NCI-H774 (cell line): Measurements from ENCODE around the gene NLRP11.

Experiments used
- DNase-seq: peaks from one replicate; lab custom pipeline; 2025; lab: John Stamatoyannopoulos, UW

Gene NLRP11

GRCh38 chr19:55831846-55832245 lies at the start of gene NLRP11:
TSS of gene NLRP11 (minus strand) at chr19:55831999. CDS start at chr19:55818174, 13,825 bp downstream.
- peak; percentile 63 for DNase-seq

GRCh38 chr19:55877211-55877610 lies 45.4 kb upstream of the NLRP11 start:
- no peak for DNase-seq

GRCh38 chr19:55870736-55871135 lies 38.9 kb upstream of the NLRP11 start:
- no peak for DNase-seq

GRCh38 chr19:55867101-55867500 lies 35.3 kb upstream of the NLRP11 start:
- DNase-seq, result no peak

GRCh38 chr19:55866521-55866920 lies 34.7 kb upstream of the NLRP11 start:
- DNase-seq, result no peak

GRCh38 chr19:55858969-55859368 lies 27.2 kb upstream of the NLRP11 start:
- DNase-seq, result no peak

GRCh38 chr19:55858401-55858800 lies 26.6 kb upstream of the NLRP11 start:
- no peak for DNase-seq

- DNase-seq, result no peak
These were observed 26.2 kb upstream of the NLRP11 start for GRCh38 chr19:55857974-55858373.

- no peak for DNase-seq
These were observed 25.4 kb upstream of the NLRP11 start for GRCh38 chr19:55857149-55857548.

GRCh38 chr19:55855160-55855559 lies 23.4 kb upstream of the NLRP11 start:
- no peak for DNase-seq

- DNase-seq, result no peak
These were observed 7.1 kb upstream of the NLRP11 start for GRCh38 chr19:55838906-55839305.

GRCh38 chr19:55838251-55838650 lies 6.5 kb upstream of the NLRP11 start:
- DNase-seq, result no peak

GRCh38 chr19:55836340-55836739 lies 4.5 kb upstream of the NLRP11 start, which contains the start of gene NLRP4:
TSS of gene NLRP4 (plus strand) at chr19:55836540. CDS start at chr19:55852081, 15,541 bp downstream.
- peak; percentile 71 for DNase-seq

- DNase-seq, result no peak
These were observed 877 bp upstream of the NLRP11 start for GRCh38 chr19:55832676-55833075.

GRCh38 chr19:55830656-55831055 lies 1.1 kb downstream of the NLRP11 start:
- DNase-seq, result no peak

GRCh38 chr19:55820037-55820436 lies 11.8 kb downstream of the NLRP11 start:
- DNase-seq, result no peak

- DNase-seq, result no peak
These were observed 17.9 kb downstream of the NLRP11 start for GRCh38 chr19:55813906-55814305.

GRCh38 chr19:55812449-55812848 lies 19.4 kb downstream of the NLRP11 start:
- no peak for DNase-seq

- no peak for DNase-seq
These were observed 20.5 kb downstream of the NLRP11 start for GRCh38 chr19:55811340-55811739.

- no peak for DNase-seq
These were observed 22.3 kb downstream of the NLRP11 start for GRCh38 chr19:55809381-55810058.

- DNase-seq, result no peak
These were observed 29.5 kb downstream of the NLRP11 start for GRCh38 chr19:55802281-55802680.

- DNase-seq, result no peak
These were observed 30.4 kb downstream of the NLRP11 start for GRCh38 chr19:55801416-55801815.

- no peak for DNase-seq
These were observed 36.8 kb downstream of the NLRP11 start for GRCh38 chr19:55795021-55795420.

GRCh38 chr19:55781112-55781511 lies 50.7 kb downstream of the NLRP11 start:
- no peak for DNase-seq
